GM19238 (cell line): ENCODE measurements around the gene RSPRY1.

Source experiments
- DNase-seq: peaks from one replicate; pipeline ENCODE4 v3.0.0; 2011; ENCODE audit warnings: low spot score; ENCODE audit not compliant: insufficient read length

RSPRY1 gene

GRCh38 chr16:57152096-57153093, 33.7 kb upstream of the RSPRY1 start:
- DNase-seq, result no peak

GRCh38 chr16:57153841-57154240, 32.3 kb upstream of the RSPRY1 start:
- no peak for DNase-seq

GRCh38 chr16:57155702-57156350, 30.3 kb upstream of the RSPRY1 start:
- no peak for DNase-seq

GRCh38 chr16:57156351-57156703, 29.8 kb upstream of the RSPRY1 start:
- no peak for DNase-seq

- no peak for DNase-seq
Observed at GRCh38 chr16:57157533-57157932, 28.6 kb upstream of the RSPRY1 start.

- DNase-seq, result no peak
Observed at GRCh38 chr16:57159447-57159846, 26.7 kb upstream of the RSPRY1 start.

- no peak for DNase-seq
Observed at GRCh38 chr16:57163842-57164241, 22.3 kb upstream of the RSPRY1 start.

GRCh38 chr16:57165483-57165882, 20.6 kb upstream of the RSPRY1 start:
- DNase-seq, result no peak

- DNase-seq, result no peak
Observed at GRCh38 chr16:57165938-57166337, 20.2 kb upstream of the RSPRY1 start.

- DNase-seq, result no peak
Observed at GRCh38 chr16:57166451-57166850, 19.7 kb upstream of the RSPRY1 start.

GRCh38 chr16:57166951-57167350, 19.2 kb upstream of the RSPRY1 start:
- DNase-seq, result no peak

- no peak for DNase-seq
Observed at GRCh38 chr16:57167538-57167937, 18.6 kb upstream of the RSPRY1 start.

GRCh38 chr16:57167953-57168352, 18.2 kb upstream of the RSPRY1 start:
- no peak for DNase-seq

- no peak for DNase-seq
Observed at GRCh38 chr16:57169327-57169726, 16.8 kb upstream of the RSPRY1 start.

GRCh38 chr16:57172721-57173290, 13.3 kb upstream of the RSPRY1 start:
- DNase-seq, result no peak

GRCh38 chr16:57175896-57176295, 10.2 kb upstream of the RSPRY1 start:
- DNase-seq, result no peak

- no peak for DNase-seq
Observed at GRCh38 chr16:57178196-57178595, 7.9 kb upstream of the RSPRY1 start.

- no peak for DNase-seq
Observed at GRCh38 chr16:57178793-57179212, 7.3 kb upstream of the RSPRY1 start.

- no peak for DNase-seq
Observed at GRCh38 chr16:57179215-57179828, 6.8 kb upstream of the RSPRY1 start.

GRCh38 chr16:57184113-57184512, 2.0 kb upstream of the RSPRY1 start:
- no peak for DNase-seq

GRCh38 chr16:57184887-57185445, 1.2 kb upstream of the RSPRY1 start:
- no peak for DNase-seq
